ENCODE results near the gene LYPD5. TPM values are rescaled to one million over a fixed set of nuclear protein-coding genes. Genes with fewer than 3 reads are reported as not detected.

Gene LYPD5
- total RNA-seq, 2 experiments from 2014 or later, result 0.51 to 0.61 TPM

- POLR2A ChIA-PET, result interaction anchor here (0.9 to 1.3 kb wide), 7 partner anchors 8 to 41 kb away, joined by 3 to 5 read pairs (median 4); partner anchors contain the start of gene SMG9
- peaks cover 3% of the 10 kb centered on the region for H3K27me3 Mint-ChIP-seq
- H3K27ac Mint-ChIP-seq, result peak overlapping the region; percentile 94
- peak overlapping the region; percentile 67 for H3K4me3 Mint-ChIP-seq
- TF ChIP-seq CTCF (IDR thresholded peaks at IDR 0.05), result no peak
- CTCF ChIA-PET, result interaction anchor here (0.6 to 2.1 kb wide), 14 partner anchors 8 to 265 kb away, joined by 3 to 26 read pairs (median 4); partner anchors contain the start of genes PLAUR and SMG9
- peak; percentile 86 for DNase-seq
- peaks cover 2% of the 10 kb centered on the region for H3K9me3 Mint-ChIP-seq
- intact Hi-C loops (cut with micrococcal nuclease), result loop anchor here (10.0 kb wide), 1 partner anchor 110 kb away; the partner anchor contains the start of gene PLAUR
- peaks cover 4% of the 10 kb centered on the region for H3K36me3 Mint-ChIP-seq (ENCODE audit: low read depth)
- H3K4me1 Mint-ChIP-seq (ENCODE audit: low read depth), result peaks cover 41% of the 10 kb centered on the region
- ATAC-seq, result peak; percentile 37
Measured at GRCh38 chr19:43784241-43784980, 17.8 kb downstream of the LYPD5 start.

- no peak for TF ChIP-seq CTCF (IDR thresholded peaks at IDR 0.05)
- Mint-ChIP-seq H3K27ac (peak overlapping the region; percentile 94), H3K4me1 (ENCODE audit: low read depth) (peaks cover 46% of the 10 kb centered on the region), H3K27me3 (peaks cover 3% of the 10 kb centered on the region), H3K36me3 (ENCODE audit: low read depth) (peaks cover 10% of the 10 kb centered on the region), H3K9me3 (peaks cover 2% of the 10 kb centered on the region), H3K4me3 (peak overlapping the region; percentile 67)
- no peak for DNase-seq
- POLR2A ChIA-PET, result no interaction called here
- intact Hi-C loops (cut with micrococcal nuclease), result loop anchor here (10.0 kb wide), 1 partner anchor 109 kb away; the partner anchor contains the start of gene PLAUR
- no peak for ATAC-seq
- CTCF ChIA-PET, result interaction anchor here (2.1 kb wide), 1 partner anchor 39 kb away, joined by 26 read pairs; no protein-coding TSS in a partner anchor
Measured at GRCh38 chr19:43783636-43784035, 18.6 kb downstream of the LYPD5 start.

GRCh38 chr19:43782689-43783231 lies 19.5 kb downstream of the LYPD5 start:
- Mint-ChIP-seq H3K27me3 (peaks cover 3% of the 10 kb centered on the region), H3K36me3 (ENCODE audit: low read depth) (peaks cover 15% of the 10 kb centered on the region), H3K9me3 (peaks cover 2% of the 10 kb centered on the region), H3K4me3 (peak overlapping the region; percentile 72), H3K27ac (peak overlapping the region; percentile 83), H3K4me1 (ENCODE audit: low read depth) (peaks cover 53% of the 10 kb centered on the region)
- no peak for TF ChIP-seq CTCF (IDR thresholded peaks at IDR 0.05)
- ATAC-seq (no peak), DNase-seq (peak; percentile 47)
- CTCF ChIA-PET, result interaction anchor here (8.3 kb wide), 1 partner anchor 16 kb away, joined by 122 read pairs; no protein-coding TSS in a partner anchor
- intact Hi-C loops (cut with micrococcal nuclease), result loop anchor here (10.0 kb wide), 1 partner anchor 108 kb away; the partner anchor contains the start of gene PLAUR
- POLR2A ChIA-PET, result interaction anchor here (3.2 to 8.5 kb wide), 2 partner anchors 18 to 29 kb away, joined by 50 to 137 read pairs; partner anchors contain the start of gene SMG9

- no peak for TF ChIP-seq CTCF (IDR thresholded peaks at IDR 0.05)
- peak overlapping the region; percentile 83 for H3K27ac Mint-ChIP-seq
- POLR2A ChIA-PET, result interaction anchor here (3.2 to 8.5 kb wide), 2 partner anchors 18 to 28 kb away, joined by 50 to 137 read pairs; partner anchors contain the start of gene SMG9
- CTCF ChIA-PET, result interaction anchor here (8.3 kb wide), 1 partner anchor 15 kb away, joined by 122 read pairs; no protein-coding TSS in a partner anchor
- ATAC-seq, result no peak
- peaks cover 3% of the 10 kb centered on the region for H3K27me3 Mint-ChIP-seq
- DNase-seq, result peak; percentile 46
- intact Hi-C loops (cut with micrococcal nuclease), result loop anchor here (10.0 kb wide), 1 partner anchor 107 kb away; the partner anchor contains the start of gene PLAUR
- H3K4me1 Mint-ChIP-seq (ENCODE audit: low read depth), result peaks cover 57% of the 10 kb centered on the region
- peak overlapping the region; percentile 72 for H3K4me3 Mint-ChIP-seq
- H3K36me3 Mint-ChIP-seq (ENCODE audit: low read depth), result peaks cover 16% of the 10 kb centered on the region
- peaks cover 2% of the 10 kb centered on the region for H3K9me3 Mint-ChIP-seq
Measured at GRCh38 chr19:43782311-43782660, 20.0 kb downstream of the LYPD5 start.

Measured in activated CD8-positive, alpha-beta T cell treated with anti-CD3 and anti-CD28 coated beads for 36 hours (primary cell).